Spinal cord (tissue), 10 donors: ENCODE measurements around the gene TMEM204. TPM values are rescaled to one million over a fixed set of nuclear protein-coding genes. Genes with fewer than 3 reads are reported as not detected.

Experiments
- DNase-seq, 6 donors: peaks; one replicate each; pipeline versions ENCODE4 v3.0.0 to v3.0.0-alpha.2; 2013 to 2015; ENCODE audit warnings: low spot score in 6 of 6, low read depth in 4 of 6
- H3K27ac ChIP-seq: one replicate; pipeline ENCODE4 v1.5.1; 2013; ENCODE audit warnings: low read depth, low read length, control low read depth
- H3K27me3 ChIP-seq: one replicate; pipeline ENCODE4 v1.6.1; 2013; ENCODE audit warnings: low read length; ENCODE audit not compliant: control insufficient read depth, insufficient read depth
- H3K36me3 ChIP-seq: one replicate; pipeline ENCODE4 v1.6.1; 2013; ENCODE audit warnings: low read length; ENCODE audit not compliant: control insufficient read depth, insufficient read depth
- H3K4me1 ChIP-seq: one replicate; pipeline ENCODE4 v1.6.1; 2013; ENCODE audit warnings: low read length; ENCODE audit not compliant: control insufficient read depth, insufficient read depth
- H3K4me3 ChIP-seq: one replicate; pipeline ENCODE4 v1.5.1; 2013; ENCODE audit warnings: low read depth, low read length, control low read depth
- H3K9me3 ChIP-seq: one replicate; pipeline ENCODE4 v1.6.1; 2013; ENCODE audit warnings: low read length; ENCODE audit not compliant: control insufficient read depth, insufficient read depth
- WGBS: methylation state at CpG from one replicate; pipeline ENCODE4 v1.1.5; 2013; ENCODE audit warnings: missing lambda C conversion rate; ENCODE audit not compliant: insufficient coverage; 5-methylcytosine and 5-hydroxymethylcytosine counted together
- polyA plus RNA-seq, 2 donors: library from polyadenylated mRNA; unstranded; fragments of 120-200 nt; gene quantifications; one replicate each; pipeline ENCODE4 v1.2.1, GENCODE V29; 2013; ENCODE audit not compliant: insufficient read length in 2 of 2
- total RNA-seq, 2 donors: library from RNA; depleted of rRNA in 1 of 2; stranded (reverse); fragments of 120-200 nt in 1 of 2; fragments of >200 nt in 1 of 2; gene quantifications; one replicate each; pipeline versions ENCODE4 v1.2.3 to v1.2.4, GENCODE V29; 2013 to 2014
- donor health status: healthy.

Gene TMEM204
- total and polyA plus RNA-seq, 4 donors: 3.0 to 18.8 (median 9.3) TPM

DNA sequence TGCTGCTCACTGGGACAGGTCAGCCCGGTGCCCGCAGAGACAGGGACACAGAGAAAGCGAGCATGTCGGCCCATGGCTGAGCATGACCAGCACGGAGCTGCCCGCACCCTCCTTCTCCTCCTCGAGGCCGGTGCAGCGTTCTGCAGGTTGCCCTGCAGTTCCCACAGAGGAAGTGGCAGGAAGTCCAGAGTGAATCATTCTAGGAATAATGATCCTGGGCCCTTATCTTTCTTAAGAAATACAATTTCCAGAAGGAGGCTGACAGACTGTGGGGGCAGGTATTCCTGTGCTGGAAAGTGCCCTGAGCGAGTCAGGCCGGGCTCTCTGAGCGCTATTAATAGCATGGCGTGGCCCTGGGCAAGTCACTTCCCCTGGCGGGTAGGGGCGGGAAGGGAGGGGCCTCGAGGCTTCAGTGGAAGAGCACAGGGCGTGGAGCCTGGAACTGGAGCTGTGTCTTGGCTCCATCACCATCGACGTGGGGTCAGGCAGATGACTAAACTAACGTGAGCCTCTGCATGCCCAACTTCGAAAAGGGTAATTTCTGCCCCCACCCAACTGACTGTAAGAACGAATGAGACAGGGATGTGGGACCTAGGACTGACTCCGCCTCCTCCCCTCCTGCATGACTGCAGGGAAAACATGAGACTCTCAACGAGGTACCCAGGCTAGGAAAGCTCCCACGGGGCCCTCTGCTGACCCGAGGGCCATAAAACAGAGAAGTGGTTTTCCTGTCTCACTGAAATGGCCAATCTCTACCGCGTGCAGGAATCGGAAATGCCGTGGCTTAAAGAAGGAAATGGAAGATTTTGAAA, 9.8 kb downstream of the TMEM204 start:
- Histone ChIP-seq H3K9me3 (no peaks in the 10 kb centered on the region), H3K27me3 (no peaks in the 10 kb centered on the region), H3K4me3 (no peak overlapping the region), H3K4me1 (peaks cover 47% of the 10 kb centered on the region), H3K27ac (peak overlapping the region; percentile 25), H3K36me3 (peaks cover 73% of the 10 kb centered on the region)
- peak in 1 of 6 donors; percentile 10 for DNase-seq
- 70% methylated on average over 29 of the region's 30 CpGs for WGBS

DNA sequence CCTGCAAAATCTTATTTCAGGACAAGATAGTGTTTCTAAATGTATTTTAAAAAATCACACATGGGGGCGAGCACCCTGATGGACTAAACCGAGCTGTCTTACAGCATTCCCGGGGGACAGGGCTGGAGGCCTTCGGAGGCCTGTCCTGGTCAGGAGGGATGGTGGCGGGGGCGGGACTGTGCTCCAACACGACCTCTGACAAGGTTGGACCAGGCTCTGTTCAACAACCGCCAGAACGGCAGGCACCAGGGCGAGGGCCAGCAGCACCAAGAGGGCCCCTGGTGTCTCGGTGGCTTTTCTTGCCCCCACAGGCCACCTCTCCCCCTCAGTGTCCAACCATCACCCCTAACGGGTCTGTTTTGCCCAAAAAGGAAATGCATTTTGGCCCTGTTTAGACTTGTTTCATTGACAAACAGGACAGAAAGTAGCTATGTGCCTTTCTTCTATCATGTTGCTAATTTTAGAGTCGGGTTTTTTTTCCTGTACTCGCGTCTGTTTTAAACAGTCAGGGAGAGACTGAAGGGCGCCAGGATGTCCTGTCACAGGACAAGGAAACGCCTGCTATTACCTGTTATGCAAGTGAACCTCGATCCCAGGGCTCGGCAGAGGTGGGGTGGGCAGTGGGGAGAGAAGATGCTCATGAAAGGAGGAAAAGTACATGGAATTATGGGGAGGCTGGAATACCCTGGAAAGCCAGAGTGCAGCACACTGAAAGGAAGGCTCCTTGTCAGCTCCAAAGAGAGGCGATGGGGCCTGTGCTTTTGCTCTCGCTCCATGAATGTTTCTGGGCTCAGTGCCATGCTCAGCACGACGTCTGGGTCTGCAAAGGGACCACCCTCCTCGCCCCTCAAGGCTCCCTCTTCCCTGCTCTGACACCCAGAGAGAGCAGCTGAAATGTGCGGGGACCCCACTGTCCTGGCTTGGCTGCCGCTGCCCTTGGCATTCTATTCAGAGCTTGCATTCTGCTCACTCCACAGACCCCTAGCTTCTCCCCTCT, 11.9 kb downstream of the TMEM204 start:
- Histone ChIP-seq H3K27ac (peak overlapping the region; percentile 78), H3K4me3 (no peak overlapping the region), H3K9me3 (no peaks in the 10 kb centered on the region), H3K27me3 (no peaks in the 10 kb centered on the region), H3K4me1 (peaks cover 55% of the 10 kb centered on the region), H3K36me3 (peaks cover 66% of the 10 kb centered on the region)
- 64% methylated on average over 23 of the region's 26 CpGs for WGBS
- DNase-seq: peak in 4 of 6 donors; percentile 8 to 84 (median 38)

DNA sequence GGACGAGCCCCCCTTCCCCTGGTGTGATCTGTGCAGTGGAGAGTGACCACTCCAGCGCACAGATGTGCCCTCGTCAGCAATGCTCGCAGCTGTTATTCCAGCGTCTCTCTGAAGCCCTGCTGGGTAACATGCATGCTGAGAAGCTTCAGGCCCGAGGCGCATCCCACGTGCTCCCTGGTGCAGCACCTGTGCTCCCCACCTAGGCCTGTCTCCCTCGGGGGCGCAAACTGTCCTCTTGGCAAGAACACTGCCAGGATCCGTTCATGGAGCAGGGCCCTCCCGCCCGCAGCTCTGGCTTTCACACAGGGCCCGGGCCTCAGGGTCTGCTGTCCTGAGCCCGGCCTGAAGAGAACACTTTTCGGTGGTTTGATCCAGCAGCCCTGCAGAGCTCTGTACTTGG, 13.0 kb downstream of the TMEM204 start:
- no peaks in the 10 kb centered on the region for H3K27me3 ChIP-seq
- 83% methylated on average over 16 of the region's 16 CpGs for WGBS
- H3K36me3 ChIP-seq: peaks cover 66% of the 10 kb centered on the region
- peak in 1 of 6 donors; percentile 8 for DNase-seq
- H3K4me1 ChIP-seq: peaks cover 48% of the 10 kb centered on the region
- no peak overlapping the region for H3K4me3 ChIP-seq
- H3K9me3 ChIP-seq: no peaks in the 10 kb centered on the region
- no peak overlapping the region for H3K27ac ChIP-seq

DNA sequence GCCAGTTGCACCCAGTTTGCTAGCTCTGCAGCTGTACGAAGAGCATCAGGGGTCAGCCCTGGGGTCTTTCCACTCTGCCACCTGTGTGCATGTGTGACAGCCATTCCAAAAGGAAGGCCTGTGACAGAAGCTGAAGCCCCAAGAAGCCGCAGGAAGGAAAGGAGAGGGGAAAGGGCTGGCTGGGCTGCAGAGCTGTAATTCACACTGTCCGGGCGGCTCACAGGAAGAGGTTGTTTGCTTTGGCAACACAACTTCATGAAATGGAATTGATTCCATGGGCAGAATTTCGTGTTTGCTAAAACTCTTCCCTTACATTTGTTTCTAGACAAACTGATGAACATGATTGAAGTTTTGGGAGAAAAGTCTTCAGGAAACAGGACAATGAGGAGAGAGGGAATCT, 14.8 kb downstream of the TMEM204 start:
- DNase-seq: peak in 1 of 6 donors; percentile 47
- no peak overlapping the region for H3K4me3 ChIP-seq
- no peaks in the 10 kb centered on the region for H3K9me3 ChIP-seq
- no peaks in the 10 kb centered on the region for H3K27me3 ChIP-seq
- peaks cover 38% of the 10 kb centered on the region for H3K4me1 ChIP-seq
- H3K27ac ChIP-seq: peak overlapping the region; percentile 67
- peaks cover 63% of the 10 kb centered on the region for H3K36me3 ChIP-seq
- 84% methylated on average over 4 of the region's 5 CpGs for WGBS

DNA sequence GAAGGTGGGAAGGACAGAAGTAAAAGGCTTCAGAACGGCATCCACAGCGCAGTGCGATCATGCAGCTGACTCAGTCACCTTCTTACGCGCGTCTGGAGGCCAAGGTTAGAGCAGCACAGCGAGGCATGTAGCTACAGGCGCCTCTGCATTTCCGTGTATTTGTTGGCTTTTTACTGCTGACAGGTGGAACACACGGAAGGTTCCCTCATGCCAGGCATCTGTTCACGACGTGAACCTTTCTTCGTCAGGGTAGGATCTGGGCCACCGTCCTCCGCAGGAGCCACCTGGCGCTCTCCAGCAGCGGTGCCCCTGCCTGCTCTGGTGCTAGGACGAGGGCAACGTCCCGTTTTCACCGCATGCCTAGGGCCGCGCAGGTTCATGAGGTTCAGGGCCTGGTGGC, 15.3 kb downstream of the TMEM204 start:
- peak overlapping the region; percentile 67 for H3K27ac ChIP-seq
- no peaks in the 10 kb centered on the region for H3K9me3 ChIP-seq
- H3K4me1 ChIP-seq: peaks cover 38% of the 10 kb centered on the region
- peaks cover 64% of the 10 kb centered on the region for H3K36me3 ChIP-seq
- 91% methylated on average over 23 of the region's 23 CpGs for WGBS
- no peak for DNase-seq
- no peaks in the 10 kb centered on the region for H3K27me3 ChIP-seq
- H3K4me3 ChIP-seq: no peak overlapping the region

DNA sequence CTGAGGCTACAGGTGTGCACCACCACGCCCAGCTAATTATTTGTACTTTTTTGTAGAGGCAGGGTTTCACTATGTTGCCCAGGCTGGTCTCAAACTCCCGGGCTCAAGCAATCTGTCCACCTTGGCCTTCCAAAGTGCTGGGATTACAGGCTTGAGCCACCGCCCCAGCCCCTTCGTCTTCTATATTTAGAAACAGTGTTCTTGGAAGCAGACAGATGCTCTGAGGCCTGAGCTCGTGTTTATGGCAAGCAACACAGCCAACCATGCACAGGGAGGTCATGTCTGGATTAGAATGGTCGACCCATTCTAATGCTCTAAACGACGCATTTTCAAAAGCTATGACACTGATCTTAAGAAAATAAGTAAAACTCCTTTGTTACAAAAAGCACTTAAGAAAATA, 16.6 kb downstream of the TMEM204 start:
- peaks cover 35% of the 10 kb centered on the region for H3K4me1 ChIP-seq
- H3K9me3 ChIP-seq: no peaks in the 10 kb centered on the region
- no peak overlapping the region for H3K27ac ChIP-seq
- H3K36me3 ChIP-seq: peaks cover 76% of the 10 kb centered on the region
- no peak for DNase-seq
- H3K27me3 ChIP-seq: no peaks in the 10 kb centered on the region
- WGBS: 80% methylated on average over 3 of the region's 8 CpGs
- no peak overlapping the region for H3K4me3 ChIP-seq

DNA sequence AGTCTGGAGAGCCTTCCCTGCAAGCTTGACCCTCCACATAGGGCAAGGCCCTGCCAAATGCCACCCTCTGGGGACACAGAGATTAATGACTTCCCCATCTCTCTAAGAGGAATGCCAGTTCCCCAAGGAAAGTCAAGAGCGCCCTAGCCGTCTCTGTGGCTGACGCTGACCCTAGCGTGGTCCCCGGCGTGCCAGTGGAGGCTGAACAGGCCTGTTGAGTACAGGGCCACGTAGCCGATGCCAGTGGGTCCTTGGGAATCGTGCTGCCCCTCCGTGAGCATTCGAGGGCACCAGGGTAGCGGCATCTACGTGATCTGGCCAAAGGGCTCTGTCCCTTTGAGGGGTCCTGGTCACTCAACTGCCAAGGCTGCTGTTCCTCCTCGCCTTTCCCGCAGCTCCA, 17.2 kb downstream of the TMEM204 start:
- Histone ChIP-seq H3K36me3 (peaks cover 78% of the 10 kb centered on the region), H3K9me3 (no peaks in the 10 kb centered on the region), H3K27me3 (no peaks in the 10 kb centered on the region), H3K4me3 (no peak overlapping the region), H3K27ac (no peak overlapping the region), H3K4me1 (peaks cover 29% of the 10 kb centered on the region)
- no peak for DNase-seq
- 96% methylated on average over 15 of the region's 15 CpGs for WGBS

DNA sequence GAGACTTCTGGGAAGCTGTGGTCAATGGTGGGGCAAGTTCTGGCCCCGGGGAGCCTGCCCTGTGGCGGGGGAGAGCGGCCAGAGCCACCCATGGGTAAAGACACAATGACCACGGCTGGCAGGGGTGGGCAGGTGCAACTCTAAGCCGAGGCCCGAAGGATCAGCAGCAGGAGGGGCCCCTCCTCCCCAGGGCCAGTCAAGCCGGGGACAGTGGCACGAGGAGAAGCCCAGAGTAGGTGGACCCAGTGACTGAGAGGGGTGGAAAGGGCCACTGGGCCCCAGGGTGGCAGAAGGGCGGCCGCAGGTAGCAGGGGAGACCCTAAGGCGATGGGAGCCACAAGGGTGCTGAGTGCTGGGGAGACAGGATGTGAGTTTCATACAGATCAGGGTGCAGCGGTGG, 17.7 kb downstream of the TMEM204 start:
- Histone ChIP-seq H3K27me3 (no peaks in the 10 kb centered on the region), H3K27ac (no peak overlapping the region), H3K9me3 (no peaks in the 10 kb centered on the region), H3K4me1 (peaks cover 24% of the 10 kb centered on the region), H3K36me3 (peaks cover 79% of the 10 kb centered on the region), H3K4me3 (no peak overlapping the region)
- WGBS: 90% methylated on average over 11 of the region's 12 CpGs
- no peak for DNase-seq

DNA sequence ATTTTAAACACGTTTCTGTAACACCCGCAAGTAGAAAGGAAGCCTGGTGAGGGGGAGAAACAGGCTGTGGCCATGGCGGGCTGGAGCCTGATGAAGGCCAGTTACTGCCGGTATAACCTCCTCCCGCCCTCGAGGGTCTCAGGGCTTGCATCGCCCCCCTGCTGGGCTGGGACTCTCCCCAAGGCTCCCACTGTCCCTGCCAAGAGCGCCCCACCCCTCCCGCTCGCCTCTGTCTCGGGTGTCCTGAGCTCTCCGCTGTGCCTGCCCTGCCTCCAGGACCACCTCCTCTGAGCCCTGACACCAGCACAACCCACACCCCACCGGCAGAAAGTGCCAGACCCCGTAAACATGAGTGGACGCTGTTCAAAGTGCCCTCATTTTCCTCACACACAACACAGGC, 18.7 kb downstream of the TMEM204 start:
- Histone ChIP-seq H3K9me3 (no peaks in the 10 kb centered on the region), H3K4me3 (no peak overlapping the region), H3K36me3 (peaks cover 82% of the 10 kb centered on the region), H3K4me1 (peaks cover 15% of the 10 kb centered on the region), H3K27me3 (no peaks in the 10 kb centered on the region), H3K27ac (no peak overlapping the region)
- DNase-seq: no peak
- 84% methylated on average over 10 of the region's 15 CpGs for WGBS
